AG04449 (cell line): ENCODE measurements around the gene SLC16A2.

Experiments used
- CTCF ChIA-PET: fragments of 350-600 bp; formaldehyde crosslinking; extraction: SDS; loops from one replicate; lab custom pipeline; 2021; ENCODE audit warnings: antibody characterized with exemption; lab: Yijun Ruan, JAX
- POLR2A ChIA-PET: fragments of 400-600, 350-600 bp; formaldehyde crosslinking; extraction: SDS; loops from one replicate; lab custom pipeline; 2020; ENCODE audit warnings: antibody characterized with exemption, inconsistent platforms; lab: Yijun Ruan, JAX
- DNase-seq: peaks from one replicate; pipeline ENCODE4 v3.0.0-alpha.2; 2010; ENCODE audit warnings: low read depth, low spot score
- H3K4me3 ChIP-seq: 2 replicates; pipeline ENCODE4 v1.5.1; 2011; ENCODE audit warnings: low read depth, mild to moderate bottlenecking, control low read depth, low read length
- CTCF ChIP-seq: IDR thresholded peaks from one replicate; pipeline ENCODE4 v1.5.1; 2011; ENCODE audit warnings: mild to moderate bottlenecking, moderate library complexity, low read length, control low read depth, inconsistent platforms; ENCODE audit not compliant: insufficient read depth; ENCODE audit errors: missing control alignments

SLC16A2 gene

DNA sequence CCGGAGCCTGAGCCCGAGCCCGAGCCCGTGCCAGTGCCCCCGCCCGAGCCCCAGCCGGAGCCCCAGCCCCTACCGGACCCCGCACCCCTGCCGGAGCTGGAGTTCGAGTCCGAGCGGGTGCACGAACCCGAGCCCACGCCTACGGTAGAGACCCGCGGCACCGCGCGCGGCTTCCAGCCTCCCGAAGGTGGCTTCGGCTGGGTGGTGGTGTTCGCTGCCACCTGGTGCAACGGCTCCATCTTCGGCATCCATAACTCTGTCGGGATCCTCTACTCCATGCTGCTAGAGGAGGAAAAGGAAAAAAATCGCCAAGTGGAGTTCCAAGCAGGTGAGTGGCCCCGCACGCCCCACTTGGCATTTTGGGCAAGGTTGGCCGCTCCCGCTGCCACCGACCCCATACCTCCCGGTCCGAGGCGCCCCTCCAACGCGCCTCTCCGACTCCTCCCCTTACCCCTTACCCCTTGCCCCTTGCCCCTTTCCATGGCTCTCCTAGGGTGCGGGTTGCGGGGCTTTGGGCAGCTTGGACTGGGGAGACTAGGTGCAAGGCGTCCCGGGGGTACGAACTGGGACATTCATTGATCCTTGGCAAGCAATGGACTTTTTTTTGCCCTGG is 553 bp downstream of the SLC16A2 start:
- CTCF ChIA-PET: interaction anchor here (1.4 to 1.8 kb wide), 3 partner anchors 15 to 40 kb away, joined by 3 to 6 read pairs (median 3); no protein-coding TSS in a partner anchor
- no peak for DNase-seq
- no peak for TF ChIP-seq CTCF
- peak overlapping the region; percentile 63 for H3K4me3 ChIP-seq
- POLR2A ChIA-PET: interaction anchor here (0.6 to 1.0 kb wide), 2 partner anchors 17 to 29 kb away, joined by 3 to 4 read pairs; no protein-coding TSS in a partner anchor

GRCh38 chrX:74422576-74423288 is 1.4 kb downstream of the SLC16A2 start:
- DNase-seq: no peak
- peak overlapping the region; percentile 63 for H3K4me3 ChIP-seq
- ChIA-PET POLR2A (interaction anchor here (0.6 to 1.0 kb wide), 2 partner anchors 16 to 28 kb away, joined by 3 to 4 read pairs; no protein-coding TSS in a partner anchor), CTCF (interaction anchor here (0.6 to 1.8 kb wide), 6 partner anchors 14 to 128 kb away, joined by 3 to 6 read pairs (median 3); no protein-coding TSS in a partner anchor)
- TF ChIP-seq CTCF: peak; percentile 46

DNA sequence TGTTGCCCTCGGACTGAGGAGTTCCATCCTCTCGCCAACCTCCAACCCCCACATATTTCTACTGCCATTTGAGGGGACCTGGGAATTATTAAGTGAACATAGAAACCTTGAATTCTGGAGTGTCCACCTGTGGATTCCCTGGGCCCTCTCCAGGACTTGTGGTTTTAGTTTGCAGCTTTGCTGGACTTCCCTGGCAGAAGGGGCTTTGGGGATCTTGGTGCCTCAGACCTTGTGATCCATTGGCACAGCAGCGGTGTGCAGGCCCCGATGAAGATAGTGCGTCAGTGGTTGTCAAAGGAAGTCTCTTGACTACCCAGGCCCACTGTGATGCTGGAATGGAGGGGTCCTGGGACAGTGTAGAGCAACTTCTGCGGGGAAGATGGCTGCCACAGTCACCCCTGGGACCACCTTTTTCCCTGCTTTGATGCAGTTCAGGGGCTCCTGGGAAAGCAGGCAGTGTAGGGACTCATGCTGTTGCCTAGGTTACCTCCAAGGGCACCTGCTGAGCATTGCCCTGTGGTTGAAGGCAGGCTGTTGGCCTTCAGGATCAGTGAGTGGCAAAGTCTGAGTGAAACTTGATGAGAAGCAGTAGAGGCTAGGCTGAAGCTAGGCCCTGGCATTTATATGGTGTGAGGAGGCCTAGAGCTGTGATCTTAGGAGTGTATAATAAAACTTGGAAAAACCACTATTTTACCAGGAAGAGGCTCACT is 2.2 kb downstream of the SLC16A2 start:
- no peak for TF ChIP-seq CTCF
- peak overlapping the region; percentile 63 for H3K4me3 ChIP-seq
- no peak for DNase-seq
- ChIA-PET CTCF (interaction anchor here (0.6 to 2.1 kb wide), 5 partner anchors 13 to 40 kb away, joined by 3 to 9 read pairs (median 4); no protein-coding TSS in a partner anchor), POLR2A (no interaction called here)

- POLR2A ChIA-PET: no interaction called here
- no peak for DNase-seq
- CTCF ChIA-PET: no interaction called here
- no peak for TF ChIP-seq CTCF
- H3K4me3 ChIP-seq: no peak overlapping the region
Measured at GRCh38 chrX:74426071-74426470, 4.8 kb downstream of the SLC16A2 start.

- ChIA-PET POLR2A (no interaction called here), CTCF (no interaction called here)
- no peak overlapping the region for H3K4me3 ChIP-seq
- TF ChIP-seq CTCF: no peak
- no peak for DNase-seq
Measured at GRCh38 chrX:74426615-74427014, 5.3 kb downstream of the SLC16A2 start.
